ENCODE results near the gene YPEL5.

YPEL5 gene

DNA sequence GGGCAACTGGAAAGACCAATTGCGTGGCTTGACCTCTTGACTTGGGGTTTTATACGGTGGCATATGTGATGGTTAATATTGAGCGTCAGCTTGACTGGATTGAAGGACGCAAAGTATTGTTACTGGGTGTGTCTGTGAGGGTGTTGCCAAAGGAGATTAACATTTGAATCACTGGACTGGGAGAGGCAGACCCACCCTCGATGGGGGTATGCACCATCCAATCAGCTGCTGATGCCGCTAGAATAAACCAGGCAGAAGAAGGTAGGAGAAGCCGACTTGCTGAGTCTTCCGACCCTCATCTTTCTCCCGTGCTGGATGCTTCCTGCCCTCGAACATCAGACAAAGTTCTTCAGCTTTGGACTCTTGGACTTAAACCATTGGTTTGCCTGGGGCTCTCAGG, 34.2 kb upstream of the YPEL5 start:
- no peaks in the 10 kb centered on the region for H3F3A ChIP-seq (ENCODE audit: insufficient read depth)
- H3K79me2 ChIP-seq (ENCODE audit: insufficient read depth, low read length) = no peaks in the 10 kb centered on the region
- no peaks in the 10 kb centered on the region for H3K9me3 ChIP-seq (ENCODE audit: insufficient read depth, low read length)
- no peaks in the 10 kb centered on the region for H4K20me1 ChIP-seq (ENCODE audit: low read depth, low read length)
- no peak overlapping the region for H3K4me3 ChIP-seq (ENCODE audit: insufficient read depth, low read length, poor library complexity, severe bottlenecking)
- no peaks in the 10 kb centered on the region for H3K9me2 ChIP-seq (replicated peaks; ENCODE audit: insufficient read depth, low read length)
- TF ChIP-seq, protein P1, sequence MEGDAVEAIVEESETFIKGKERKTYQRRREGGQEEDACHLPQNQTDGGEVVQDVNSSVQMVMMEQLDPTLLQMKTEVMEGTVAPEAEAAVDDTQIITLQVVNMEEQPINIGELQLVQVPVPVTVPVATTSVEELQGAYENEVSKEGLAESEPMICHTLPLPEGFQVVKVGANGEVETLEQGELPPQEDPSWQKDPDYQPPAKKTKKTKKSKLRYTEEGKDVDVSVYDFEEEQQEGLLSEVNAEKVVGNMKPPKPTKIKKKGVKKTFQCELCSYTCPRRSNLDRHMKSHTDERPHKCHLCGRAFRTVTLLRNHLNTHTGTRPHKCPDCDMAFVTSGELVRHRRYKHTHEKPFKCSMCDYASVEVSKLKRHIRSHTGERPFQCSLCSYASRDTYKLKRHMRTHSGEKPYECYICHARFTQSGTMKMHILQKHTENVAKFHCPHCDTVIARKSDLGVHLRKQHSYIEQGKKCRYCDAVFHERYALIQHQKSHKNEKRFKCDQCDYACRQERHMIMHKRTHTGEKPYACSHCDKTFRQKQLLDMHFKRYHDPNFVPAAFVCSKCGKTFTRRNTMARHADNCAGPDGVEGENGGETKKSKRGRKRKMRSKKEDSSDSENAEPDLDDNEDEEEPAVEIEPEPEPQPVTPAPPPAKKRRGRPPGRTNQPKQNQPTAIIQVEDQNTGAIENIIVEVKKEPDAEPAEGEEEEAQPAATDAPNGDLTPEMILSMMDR (IDR thresholded peaks at IDR 0.05; ENCODE audit: insufficient read depth, low read length, poor library complexity, severe bottlenecking) = no peak
- TF ChIP-seq EZH2phosphoT487 (conservative IDR thresholded peaks at IDR 0.05; ENCODE audit: low read length) = no peak
- H3K4me2 ChIP-seq (ENCODE audit: low read depth, low read length, poor library complexity, severe bottlenecking) = no peak overlapping the region
- no peak overlapping the region for H2AFZ ChIP-seq (ENCODE audit: low read depth, low read length, severe bottlenecking)
- no peak overlapping the region for H3K27ac ChIP-seq (ENCODE audit: low read depth, low read length)
- no peaks in the 10 kb centered on the region for H3K27me3 ChIP-seq (ENCODE audit: low read length)
- no peak overlapping the region for H3K9ac ChIP-seq (ENCODE audit: low read length)
- no peaks in the 10 kb centered on the region for H3K36me3 ChIP-seq (ENCODE audit: low read length)

DNA sequence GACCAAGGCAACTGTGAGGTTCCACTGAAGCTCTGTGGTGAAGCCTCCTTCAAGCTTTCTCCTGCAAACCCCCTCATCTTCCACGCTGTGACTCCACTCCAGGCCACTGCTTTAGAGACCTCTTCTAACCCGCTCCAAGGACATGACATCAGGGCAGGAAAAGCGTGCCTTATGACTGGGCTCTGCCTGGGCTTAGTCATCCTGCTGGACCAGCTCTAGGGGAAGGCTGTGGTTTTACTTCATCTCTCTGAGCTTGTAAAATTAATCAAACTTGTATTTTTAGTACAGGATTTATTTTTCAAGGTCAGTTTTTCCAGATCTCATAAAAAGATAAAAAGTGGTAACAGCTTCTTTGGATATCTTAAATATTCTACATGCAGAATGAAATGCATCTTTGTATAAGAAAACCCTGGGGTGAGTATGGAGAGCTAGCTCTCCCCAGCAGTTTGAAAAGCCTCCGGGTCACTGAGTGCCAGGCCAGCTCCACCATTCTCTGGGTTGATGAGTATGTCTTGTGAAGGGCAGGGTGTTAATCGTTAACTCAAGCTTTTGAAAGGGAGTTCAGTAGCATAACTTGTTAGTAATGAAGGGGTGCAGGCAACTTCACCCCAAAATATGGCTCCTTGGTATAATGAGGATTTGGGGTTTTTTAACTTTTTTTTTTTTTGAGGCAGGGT, 33.1 kb upstream of the YPEL5 start:
- no peak overlapping the region for H3K9ac ChIP-seq (ENCODE audit: low read length)
- no peaks in the 10 kb centered on the region for H3K36me3 ChIP-seq (ENCODE audit: low read length)
- H3K79me2 ChIP-seq (ENCODE audit: insufficient read depth, low read length) = no peaks in the 10 kb centered on the region
- no peak overlapping the region for H2AFZ ChIP-seq (ENCODE audit: low read depth, low read length, severe bottlenecking)
- no peaks in the 10 kb centered on the region for H3K9me3 ChIP-seq (ENCODE audit: insufficient read depth, low read length)
- H3K27me3 ChIP-seq (ENCODE audit: low read length) = no peaks in the 10 kb centered on the region
- no peak overlapping the region for H3K4me2 ChIP-seq (ENCODE audit: low read depth, low read length, poor library complexity, severe bottlenecking)
- H3K27ac ChIP-seq (ENCODE audit: low read depth, low read length) = no peak overlapping the region
- no peak overlapping the region for H3K4me3 ChIP-seq (ENCODE audit: insufficient read depth, low read length, poor library complexity, severe bottlenecking)
- no peak for TF ChIP-seq EZH2phosphoT487 (conservative IDR thresholded peaks at IDR 0.05; ENCODE audit: low read length)
- TF ChIP-seq, protein P1 (IDR thresholded peaks at IDR 0.05; ENCODE audit: insufficient read depth, low read length, poor library complexity, severe bottlenecking) = no peak
- H4K20me1 ChIP-seq (ENCODE audit: low read depth, low read length) = no peaks in the 10 kb centered on the region
- no peaks in the 10 kb centered on the region for H3F3A ChIP-seq (ENCODE audit: insufficient read depth)
- H3K9me2 ChIP-seq (replicated peaks; ENCODE audit: insufficient read depth, low read length) = no peaks in the 10 kb centered on the region

DNA sequence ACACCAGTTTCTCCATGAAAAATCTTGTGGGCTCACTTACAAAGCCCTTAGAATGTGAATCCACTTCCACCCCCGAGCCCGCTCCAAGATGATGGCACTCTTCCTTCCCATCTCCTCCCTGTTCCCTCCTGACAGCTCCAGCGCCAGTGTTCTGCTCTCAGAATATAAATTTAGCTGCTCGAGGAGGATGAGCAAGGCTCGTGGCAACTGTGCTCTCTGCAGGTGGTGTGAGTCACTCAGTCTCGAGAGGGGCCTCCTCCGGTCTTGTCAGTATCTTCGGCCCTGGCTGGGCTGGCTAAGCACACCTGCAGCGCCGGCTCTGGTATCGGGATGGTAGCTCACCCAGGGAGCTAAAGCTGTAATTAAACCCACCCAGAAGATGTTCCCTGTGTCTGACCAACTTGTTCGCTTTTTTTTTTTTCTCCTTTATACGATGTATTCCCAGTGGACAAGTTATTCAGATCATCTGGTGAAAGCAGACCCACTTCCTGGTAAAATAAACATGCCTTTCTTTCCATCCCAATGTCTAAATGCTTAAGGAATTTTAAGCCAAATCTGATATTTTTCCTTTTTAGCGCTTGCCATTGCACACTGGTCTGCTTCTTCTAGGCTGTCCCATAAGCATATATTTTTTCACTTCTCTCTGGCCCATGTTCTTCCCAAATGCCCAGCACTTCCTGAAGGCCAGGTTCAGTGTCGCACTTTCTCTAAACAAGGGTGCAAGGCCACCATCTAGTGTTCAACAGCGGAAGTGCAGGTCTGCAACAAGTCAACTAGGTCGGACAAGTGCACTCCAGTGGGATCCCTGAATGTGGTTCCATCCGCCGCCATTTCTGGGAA, 31.4 kb upstream of the YPEL5 start:
- H3K27ac ChIP-seq (ENCODE audit: low read depth, low read length) = no peak overlapping the region
- no peak overlapping the region for H3K4me2 ChIP-seq (ENCODE audit: low read depth, low read length, poor library complexity, severe bottlenecking)
- H3K9ac ChIP-seq (ENCODE audit: low read length) = no peak overlapping the region
- no peaks in the 10 kb centered on the region for H4K20me1 ChIP-seq (ENCODE audit: low read depth, low read length)
- H3K36me3 ChIP-seq (ENCODE audit: low read length) = no peaks in the 10 kb centered on the region
- H3K79me2 ChIP-seq (ENCODE audit: insufficient read depth, low read length) = no peaks in the 10 kb centered on the region
- H3K9me2 ChIP-seq (replicated peaks; ENCODE audit: insufficient read depth, low read length) = no peaks in the 10 kb centered on the region
- H3K9me3 ChIP-seq (ENCODE audit: insufficient read depth, low read length) = no peaks in the 10 kb centered on the region
- no peaks in the 10 kb centered on the region for H3K27me3 ChIP-seq (ENCODE audit: low read length)
- no peak overlapping the region for H2AFZ ChIP-seq (ENCODE audit: low read depth, low read length, severe bottlenecking)
- no peaks in the 10 kb centered on the region for H3F3A ChIP-seq (ENCODE audit: insufficient read depth)
- no peak overlapping the region for H3K4me3 ChIP-seq (ENCODE audit: insufficient read depth, low read length, poor library complexity, severe bottlenecking)
- TF ChIP-seq EZH2phosphoT487 (conservative IDR thresholded peaks at IDR 0.05; ENCODE audit: low read length) = no peak
- TF ChIP-seq, protein P1 (IDR thresholded peaks at IDR 0.05; ENCODE audit: insufficient read depth, low read length, poor library complexity, severe bottlenecking) = peak; percentile 62

All from SU-DHL-6 (cell line).